RWPE2 (cell line): ENCODE measurements around the gene OBP2A.
A peak's percentile ranks its signal among the peaks of the same experiment; 100 is the strongest.

ENCODE experiments used
- ATAC-seq: fragments of 200-7000 bp; cut with Tn5 transposase; 3 replicates; pipeline ENCODE4 v1.9.1; 2021; ENCODE audit warnings: low read depth
- DNase-seq: peaks from one replicate; pipeline ENCODE4 v3.0.0-alpha.2; 2020; ENCODE audit warnings: low spot score
- H3K27ac ChIP-seq: fragments of 450-650 bp; 2 replicates; pipeline ENCODE4 v1.5.1; 2017; ENCODE audit warnings: mild to moderate bottlenecking; ENCODE audit not compliant: poor library complexity, severe bottlenecking
- H3K27me3 ChIP-seq: fragments of 250-450 bp; sonication (Bioruptor Pico); 2 replicates; pipeline ENCODE4 v1.5.1; 2021; ENCODE audit warnings: mild to moderate bottlenecking, moderate library complexity; ENCODE audit not compliant: insufficient read depth, poor library complexity, severe bottlenecking
- H3K36me3 ChIP-seq: fragments of 250-450 bp; sonication (Bioruptor Pico); 2 replicates; pipeline ENCODE4 v1.5.1; 2020; ENCODE audit warnings: low read depth, mild to moderate bottlenecking, moderate library complexity
- H3K4me1 ChIP-seq: fragments of 250-450 bp; sonication (Bioruptor Pico); 2 replicates; pipeline ENCODE4 v1.5.1; 2021; ENCODE audit warnings: mild to moderate bottlenecking, moderate library complexity; ENCODE audit not compliant: insufficient read depth, poor library complexity, severe bottlenecking
- H3K4me3 ChIP-seq: fragments of 250-450 bp; sonication (Bioruptor Pico); 2 replicates; pipeline ENCODE4 v1.5.1; 2021; ENCODE audit warnings: mild to moderate bottlenecking, moderate library complexity; ENCODE audit not compliant: severe bottlenecking
- H3K9me3 ChIP-seq: fragments of 250-450 bp; sonication (Bioruptor Pico); 2 replicates; pipeline ENCODE4 v1.5.1; 2021; ENCODE audit warnings: mild to moderate bottlenecking, moderate library complexity; ENCODE audit not compliant: severe bottlenecking
- TF ChIP-seq, protein P1 (sequence below): fragments of 450-650 bp; IDR thresholded peaks from one replicate; pipeline ENCODE4 v1.5.1; 2017; ENCODE audit warnings: mild to moderate bottlenecking, moderate library complexity; ENCODE audit not compliant: poor library complexity, severe bottlenecking

Gene OBP2A

DNA sequence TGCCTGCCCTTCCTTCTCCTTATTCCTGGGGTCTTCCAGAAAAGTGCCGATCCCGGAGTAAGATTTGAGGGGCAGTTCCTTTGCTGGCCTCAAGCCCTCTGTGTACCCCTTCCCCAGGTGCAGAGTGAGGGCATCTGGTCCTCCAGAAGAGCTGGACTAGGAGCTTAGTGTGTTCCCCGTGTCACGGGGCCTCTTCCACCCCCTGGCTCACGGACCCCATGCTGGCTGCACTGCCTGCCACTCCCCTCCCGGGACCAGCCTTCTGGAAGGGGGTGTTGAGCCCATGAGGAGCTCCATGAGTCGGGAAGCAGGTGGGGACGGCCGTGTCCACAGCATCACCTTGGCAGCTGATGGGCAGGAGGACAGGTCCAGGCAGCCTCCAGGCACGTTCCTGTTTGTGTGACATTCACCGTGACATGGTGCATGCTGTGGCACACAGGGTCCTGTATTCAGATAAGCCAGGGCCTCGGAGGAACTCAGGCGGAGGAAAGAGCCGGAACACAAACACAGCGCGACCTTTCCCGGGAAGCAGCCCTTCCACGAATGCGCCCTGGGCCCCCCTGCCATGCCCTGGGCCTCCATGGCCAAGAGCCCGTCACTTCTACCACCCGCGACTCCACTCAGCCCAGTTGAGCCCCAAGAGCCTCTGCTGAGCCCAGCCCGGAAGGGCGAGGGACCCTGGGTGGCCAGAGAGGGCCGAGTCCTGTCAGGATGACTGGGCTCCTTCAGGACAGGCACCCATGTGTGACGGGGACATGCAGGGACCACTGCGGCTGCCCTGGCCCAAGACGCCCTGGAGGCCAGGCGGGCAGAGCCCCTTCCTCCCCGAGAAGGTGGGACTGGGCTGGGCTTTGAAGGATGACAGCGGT is 30.6 kb upstream of the OBP2A start:
- Histone ChIP-seq H3K4me3 (no peak overlapping the region), H3K27me3 (no peaks in the 10 kb centered on the region), H3K36me3 (no peaks in the 10 kb centered on the region), H3K27ac (no peak overlapping the region), H3K4me1 (no peaks in the 10 kb centered on the region), H3K9me3 (no peaks in the 10 kb centered on the region)
- TF ChIP-seq, protein P1, sequence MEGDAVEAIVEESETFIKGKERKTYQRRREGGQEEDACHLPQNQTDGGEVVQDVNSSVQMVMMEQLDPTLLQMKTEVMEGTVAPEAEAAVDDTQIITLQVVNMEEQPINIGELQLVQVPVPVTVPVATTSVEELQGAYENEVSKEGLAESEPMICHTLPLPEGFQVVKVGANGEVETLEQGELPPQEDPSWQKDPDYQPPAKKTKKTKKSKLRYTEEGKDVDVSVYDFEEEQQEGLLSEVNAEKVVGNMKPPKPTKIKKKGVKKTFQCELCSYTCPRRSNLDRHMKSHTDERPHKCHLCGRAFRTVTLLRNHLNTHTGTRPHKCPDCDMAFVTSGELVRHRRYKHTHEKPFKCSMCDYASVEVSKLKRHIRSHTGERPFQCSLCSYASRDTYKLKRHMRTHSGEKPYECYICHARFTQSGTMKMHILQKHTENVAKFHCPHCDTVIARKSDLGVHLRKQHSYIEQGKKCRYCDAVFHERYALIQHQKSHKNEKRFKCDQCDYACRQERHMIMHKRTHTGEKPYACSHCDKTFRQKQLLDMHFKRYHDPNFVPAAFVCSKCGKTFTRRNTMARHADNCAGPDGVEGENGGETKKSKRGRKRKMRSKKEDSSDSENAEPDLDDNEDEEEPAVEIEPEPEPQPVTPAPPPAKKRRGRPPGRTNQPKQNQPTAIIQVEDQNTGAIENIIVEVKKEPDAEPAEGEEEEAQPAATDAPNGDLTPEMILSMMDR = no peak
- no peak for ATAC-seq
- DNase-seq = peak; percentile 39

- TF ChIP-seq, protein P1 = no peak
These were observed 29.6 kb upstream of the OBP2A start for GRCh38 chr9:135516132-135516860.

DNA sequence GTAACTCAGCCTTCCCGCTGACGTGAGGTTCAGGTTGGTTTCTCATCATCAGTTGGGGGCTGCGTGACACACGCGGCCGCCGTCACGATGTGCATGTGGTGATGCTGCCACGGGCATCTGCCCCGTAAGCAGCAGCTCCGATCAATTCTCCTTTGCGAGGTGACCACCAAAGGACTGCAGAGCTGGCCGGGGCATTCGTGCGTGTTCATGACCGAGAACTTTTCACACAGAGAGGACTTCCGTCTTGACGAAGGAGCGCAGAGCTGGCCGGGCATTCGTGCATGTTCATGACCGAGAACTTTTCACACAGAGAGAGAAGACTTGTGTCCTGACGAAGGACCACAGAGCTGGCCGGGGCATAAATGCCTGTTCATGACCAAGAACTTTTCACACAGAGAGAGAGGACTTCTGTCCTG is 28.5 kb upstream of the OBP2A start:
- Histone ChIP-seq H3K4me3 (no peak overlapping the region), H3K27me3 (no peaks in the 10 kb centered on the region), H3K27ac (no peak overlapping the region), H3K9me3 (no peaks in the 10 kb centered on the region), H3K4me1 (no peaks in the 10 kb centered on the region), H3K36me3 (no peaks in the 10 kb centered on the region)
- DNase-seq (peak; percentile 4), ATAC-seq (no peak)
- TF ChIP-seq, protein P1 = no peak

More at GRCh38 chr9:135516132-135516860, 29.6 kb upstream of the OBP2A start:
- DNase-seq (peak; percentile 23), ATAC-seq (no peak)
- H3K27ac ChIP-seq = no peak overlapping the region
- H3K36me3 ChIP-seq = no peaks in the 10 kb centered on the region
- H3K4me3 ChIP-seq = no peak overlapping the region
- H3K9me3 ChIP-seq = no peaks in the 10 kb centered on the region
- no peaks in the 10 kb centered on the region for H3K27me3 ChIP-seq
- H3K4me1 ChIP-seq = no peaks in the 10 kb centered on the region

DNA sequence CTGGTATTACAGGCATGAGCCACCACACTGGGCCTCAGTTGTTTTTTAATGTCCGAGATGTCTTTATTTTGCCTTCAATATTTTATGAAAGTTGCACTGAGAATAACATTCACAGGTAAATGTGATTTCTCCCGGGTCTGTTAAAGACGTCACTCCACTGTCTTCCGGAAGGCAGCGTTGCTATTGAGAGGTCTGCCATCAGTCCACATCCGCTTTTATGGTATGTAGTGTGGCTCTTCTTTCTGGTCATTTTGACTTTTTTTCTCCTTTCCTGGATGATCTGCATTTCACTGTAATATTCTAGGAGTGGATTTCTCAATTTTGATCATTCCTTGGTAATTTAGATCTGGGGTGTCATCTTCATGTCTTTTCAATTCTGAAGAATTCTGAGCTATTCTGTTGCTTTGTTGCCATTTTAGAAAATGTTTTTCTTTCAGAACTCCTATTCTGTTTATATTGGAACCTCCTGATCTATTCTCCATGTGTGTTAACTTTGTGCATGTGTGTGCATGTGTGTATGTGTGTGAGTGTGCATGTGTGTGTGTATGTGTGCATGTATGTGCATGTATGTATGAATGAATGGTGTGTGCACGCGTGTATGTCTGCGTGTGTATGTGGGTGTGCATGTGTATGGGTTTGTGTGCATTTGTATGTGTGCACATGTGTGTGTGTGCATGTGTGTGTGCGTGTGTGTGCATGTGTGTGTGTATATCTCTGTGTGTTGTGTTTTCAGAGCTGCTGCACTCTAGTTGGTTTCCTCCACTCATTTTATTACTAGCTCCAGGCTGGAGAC is 26.6 kb upstream of the OBP2A start:
- H3K9me3 ChIP-seq = no peaks in the 10 kb centered on the region
- ATAC-seq = no peak

More for the DNA sequence above, 26.6 kb upstream of the OBP2A start:
- TF ChIP-seq, protein P1 = no peak
- no peaks in the 10 kb centered on the region for H3K27me3 ChIP-seq
- H3K36me3 ChIP-seq = no peaks in the 10 kb centered on the region
- no peak overlapping the region for H3K4me3 ChIP-seq
- H3K4me1 ChIP-seq = no peaks in the 10 kb centered on the region
- DNase-seq = no peak
- no peak overlapping the region for H3K27ac ChIP-seq
